Activated naive CD4-positive, alpha-beta T cell treated with anti-CD3 and anti-CD28 coated beads, Interleukin-2, amount 50 U/mL, for 72 hours (primary cell): ENCODE data around the gene TIPIN. TPM values are rescaled to one million over a fixed set of nuclear protein-coding genes. Genes with fewer than 3 reads are reported as not detected.

Source experiments
- ATAC-seq, 2 donors: fragments of 150-1000 bp; cut with Tn5 transposase; 2 replicates each; pipeline ENCODE4 v1.10.0; 2021; ENCODE audit warnings: mild to moderate bottlenecking in 2 of 2, moderate library complexity in 2 of 2
- DNase-seq, 2 donors: peaks; one replicate each; pipeline ENCODE4 v3.0.0; 2021 to 2022; ENCODE audit warnings: low spot score in 2 of 2
- H3K27ac Mint-ChIP-seq, 2 donors: one replicate each; pipeline ENCODE4 v1.8.0; 2022; ENCODE audit warnings: mild to moderate bottlenecking in 2 of 2, mixed read lengths in 2 of 2
- H3K36me3 Mint-ChIP-seq, 2 donors: one replicate each; pipeline ENCODE4 v1.8.0; 2022; ENCODE audit warnings: mixed read lengths in 2 of 2
- H3K9me3 Mint-ChIP-seq, 2 donors: one replicate each; pipeline ENCODE4 v1.8.0; 2022; ENCODE audit warnings: mixed read lengths in 2 of 2
- total RNA-seq, 2 donors: library from RNA; stranded (reverse); gene quantifications; one replicate each; pipeline ENCODE4 v1.2.3, GENCODE V29; 2022

Gene TIPIN
- total RNA-seq, 2 donors from 2014 or later, result 27.9 to 36.3 TPM

GRCh38 chr15:66293419-66294156 lies 62.9 kb downstream of the TIPIN start, which contains the start of gene DIS3L:
TSS of gene DIS3L (plus strand) at chr15:66293568. CDS start at chr15:66293597, 29 bp downstream.
- H3K9me3 Mint-ChIP-seq, result no peaks in the 10 kb centered on the region
- peaks cover 5 to 12% of the 10 kb centered on the region in 2 donors for H3K36me3 Mint-ChIP-seq
- ATAC-seq (peak; percentile 70 to 80), DNase-seq (peak; percentile 70 to 83)
- peak within 1 kb of the TSS; percentile 95 to 97 for H3K27ac Mint-ChIP-seq

GRCh38 chr15:66292571-66293418 lies 63.7 kb downstream of the TIPIN start:
- ATAC-seq (no peak), DNase-seq (no peak)
- peak overlapping the region; percentile 95 to 97 for H3K27ac Mint-ChIP-seq
- H3K9me3 Mint-ChIP-seq, result no peaks in the 10 kb centered on the region
- H3K36me3 Mint-ChIP-seq, result peaks cover 5 to 12% of the 10 kb centered on the region in 2 donors

DNA sequence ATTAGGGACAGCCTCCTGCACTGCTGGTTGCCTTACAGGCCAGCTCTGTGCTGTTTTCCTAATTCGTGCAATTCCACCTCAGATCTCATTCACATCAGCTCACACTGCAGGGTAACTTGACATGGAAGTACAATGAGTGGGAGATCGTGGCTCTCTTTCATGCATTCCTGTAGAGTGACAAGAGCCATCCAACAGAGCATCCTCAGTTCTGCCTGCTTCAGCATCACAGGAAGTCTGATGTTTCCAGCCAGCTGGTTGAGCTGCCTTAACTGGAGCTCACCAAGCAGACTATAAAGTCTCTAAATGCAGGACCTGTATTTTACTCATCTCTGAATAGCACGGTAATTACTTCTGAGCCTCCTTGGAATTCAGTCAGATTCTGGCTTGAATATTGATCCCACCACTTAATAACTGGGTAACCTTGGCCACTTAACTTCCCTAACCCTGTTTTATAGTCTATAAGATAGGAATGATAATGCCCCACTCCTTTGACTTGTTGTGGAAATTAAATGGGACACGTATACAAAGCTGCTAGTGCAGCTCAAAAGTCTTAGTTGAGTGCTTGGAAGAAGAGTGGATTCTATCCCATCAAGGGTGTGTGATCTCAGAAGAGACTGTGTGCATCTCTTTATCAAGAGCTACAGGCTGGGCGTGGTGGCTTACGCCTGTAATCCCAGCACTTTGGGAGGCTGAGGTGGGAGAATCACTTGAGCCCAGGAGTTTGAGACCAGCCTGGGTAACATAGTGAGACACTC lies 64.5 kb downstream of the TIPIN start:
- DNase-seq, result no peak

DNA sequence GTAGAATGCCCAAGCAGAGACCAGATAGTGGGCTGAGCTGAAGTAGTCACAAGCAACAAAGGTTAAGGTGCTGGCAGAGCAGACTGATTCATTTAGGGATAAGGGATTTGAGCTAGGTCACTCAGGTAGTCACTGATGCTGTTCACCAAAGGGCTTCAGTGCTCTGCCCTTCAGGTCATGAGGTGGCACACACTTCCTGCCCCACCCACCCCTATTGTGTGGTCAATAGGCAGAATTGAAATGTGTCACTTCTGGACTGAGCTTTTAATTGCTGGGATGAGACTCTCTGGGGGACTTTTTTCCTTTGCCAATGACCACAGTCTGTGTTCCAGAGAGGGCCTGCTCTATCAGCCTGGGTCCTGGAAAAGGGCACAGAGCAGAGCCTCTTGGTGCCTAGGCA lies 66.0 kb downstream of the TIPIN start:
- DNase-seq, result peak in 1 of 2 donors; percentile 61
- H3K36me3 Mint-ChIP-seq, result peaks cover 5 to 12% of the 10 kb centered on the region in 2 donors
- H3K9me3 Mint-ChIP-seq, result no peaks in the 10 kb centered on the region
- no peak overlapping the region for H3K27ac Mint-ChIP-seq
- peak in 1 of 2 donors; percentile 65 for ATAC-seq

More for the DNA sequence above, 64.5 kb downstream of the TIPIN start:
- ATAC-seq, result no peak
- peak overlapping the region; percentile 95 to 97 for H3K27ac Mint-ChIP-seq
- H3K36me3 Mint-ChIP-seq, result peaks cover 5 to 12% of the 10 kb centered on the region in 2 donors
- no peaks in the 10 kb centered on the region for H3K9me3 Mint-ChIP-seq

DNA sequence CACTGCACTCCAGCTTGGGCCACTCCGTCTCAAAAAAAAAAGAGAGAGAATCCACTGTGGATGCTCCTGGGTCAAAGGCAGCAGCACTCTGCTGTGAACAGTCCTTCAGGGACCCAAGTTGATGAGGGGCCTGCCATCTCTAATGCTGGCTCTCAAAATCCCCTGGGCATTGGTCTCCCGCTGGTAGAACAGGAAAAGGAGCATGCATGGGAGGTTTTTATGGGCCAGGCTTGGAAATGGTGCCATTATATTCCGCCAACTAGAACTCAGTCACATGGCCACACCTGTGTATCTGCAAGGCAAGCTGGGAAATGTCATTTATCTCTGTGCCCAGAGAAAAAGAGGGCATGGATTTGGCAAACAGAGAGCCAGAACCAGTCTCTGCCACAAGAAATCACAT lies 66.5 kb downstream of the TIPIN start:
- Mint-ChIP-seq H3K27ac (no peak overlapping the region), H3K36me3 (peaks cover 5 to 12% of the 10 kb centered on the region in 2 donors), H3K9me3 (no peaks in the 10 kb centered on the region)
- ATAC-seq (no peak), DNase-seq (no peak)

GRCh38 chr15:66288551-66289185 lies 67.8 kb downstream of the TIPIN start:
- DNase-seq (no peak), ATAC-seq (no peak)
- H3K27ac Mint-ChIP-seq, result no peak overlapping the region
- H3K36me3 Mint-ChIP-seq, result peaks cover 0 to 6% of the 10 kb centered on the region in 2 donors
- H3K9me3 Mint-ChIP-seq, result no peaks in the 10 kb centered on the region

- Mint-ChIP-seq H3K9me3 (no peaks in the 10 kb centered on the region), H3K27ac (no peak overlapping the region), H3K36me3 (peaks cover 0 to 6% of the 10 kb centered on the region in 2 donors)
- ATAC-seq, result peak in 1 of 2 donors; percentile 41
- no peak for DNase-seq
These were observed 68.4 kb downstream of the TIPIN start for GRCh38 chr15:66288093-66288492.

DNA sequence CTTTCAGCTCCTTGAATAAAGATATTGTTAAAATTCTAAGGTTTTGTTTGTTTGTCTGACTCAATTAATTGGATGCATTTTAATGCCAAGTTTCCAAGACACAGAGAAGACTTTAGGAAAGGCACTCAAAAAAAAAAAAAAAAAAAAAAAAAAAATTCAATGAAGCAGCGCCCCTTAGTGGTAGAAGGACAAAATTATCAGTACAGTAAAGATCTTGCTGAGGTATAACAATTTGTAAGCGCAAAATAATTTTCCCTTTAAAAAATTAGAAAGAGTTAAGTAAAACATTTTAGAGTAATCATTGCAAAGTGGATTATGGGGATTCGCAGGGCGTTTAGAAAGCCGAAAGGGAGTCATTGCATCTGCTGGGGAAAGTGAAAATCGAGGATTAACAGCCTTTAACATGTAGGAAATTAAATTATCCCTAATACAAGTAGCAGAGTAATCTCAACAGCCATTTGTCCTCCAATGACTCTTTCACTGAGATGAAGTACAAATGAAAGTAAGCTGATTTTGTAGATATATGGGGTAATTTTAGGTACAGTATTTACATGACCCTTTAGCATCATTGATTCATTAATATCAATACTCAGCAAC lies 68.9 kb downstream of the TIPIN start:
- Mint-ChIP-seq H3K9me3 (no peaks in the 10 kb centered on the region), H3K27ac (no peak overlapping the region), H3K36me3 (peaks cover 0 to 5% of the 10 kb centered on the region in 2 donors)
- DNase-seq (no peak), ATAC-seq (peak in 1 of 2 donors; percentile 22)

Other genes starting within 250 kb of the TIPIN start
- not detected for gene MEGF11, start 102.9 kb downstream of the TIPIN start, total RNA-seq
- 10 to 100 TPM; 11.2 to 27.0 TPM for gene DIS3L, start 63.1 kb downstream of the TIPIN start, total RNA-seq
- 100 to 1,000 TPM in 1 of 2 donors, 10 to 100 TPM in 1; 78.8 to 131 TPM for gene MAP2K1, start 30.2 kb upstream of the TIPIN start, total RNA-seq
- gene SNAPC5, start 141.1 kb upstream of the TIPIN start, total RNA-seq, result 10 to 100 TPM; 18.9 to 27.7 TPM
- gene RPL4, start 148.2 kb upstream of the TIPIN start, total RNA-seq, result 1,000 to 10,000 TPM; 3,813 to 4,802 TPM
- 10 to 100 TPM; 28.1 to 40.9 TPM for gene ZWILCH, start 148.6 kb upstream of the TIPIN start, total RNA-seq
- gene LCTL, start 209.3 kb upstream of the TIPIN start, total RNA-seq, result not detected